ENCODE measurements around the gene IGF2BP3. TPM values are rescaled to one million over a fixed set of nuclear protein-coding genes. Genes with fewer than 3 reads are reported as not detected.

The IGF2BP3 gene
- total and polyA plus RNA-seq, 2 donors (not counting 3 experiments of a cell fraction or from before 2014, with no cell fraction given): 41.2 to 111 TPM

DNA sequence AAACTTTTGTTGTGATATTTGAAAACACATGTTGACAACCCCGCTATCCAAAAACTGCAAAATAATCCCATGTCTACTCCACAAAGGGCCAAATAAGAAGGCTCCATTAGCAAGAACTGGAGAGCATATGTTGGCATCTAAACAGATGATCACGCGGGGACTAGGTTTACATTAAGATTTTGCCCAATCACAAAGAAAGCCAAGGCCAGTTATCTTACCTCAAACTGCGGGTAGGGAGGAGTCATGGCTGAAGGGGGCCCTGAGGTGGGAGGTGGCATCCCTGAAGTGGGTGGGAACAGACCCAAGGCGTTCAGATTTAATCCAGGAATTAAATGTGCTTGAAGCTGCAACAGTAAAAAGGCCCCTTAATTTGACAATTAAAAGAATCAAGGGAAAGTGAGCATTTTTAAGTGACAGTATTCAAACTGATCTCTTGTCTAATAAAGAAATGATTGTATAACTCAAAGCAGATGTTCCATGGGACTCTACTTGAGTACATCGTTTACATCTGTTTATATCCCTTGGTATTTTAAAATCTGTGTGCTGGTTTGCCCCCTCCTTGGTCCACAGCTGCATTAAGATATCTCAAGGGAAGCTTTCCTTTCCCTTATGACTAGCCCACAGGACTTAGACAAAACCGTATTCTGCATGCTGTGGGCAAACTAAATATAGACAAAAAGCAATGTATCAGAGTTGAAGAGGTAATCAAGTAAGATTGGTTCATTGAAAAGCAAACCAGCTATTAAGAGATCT, 128.3 kb downstream of the IGF2BP3 start:
- Histone ChIP-seq H3K9ac (replicated peaks; ENCODE audit: extremely low read depth, insufficient read depth, low read length) (no peak overlapping the region), H3K27me3 (ENCODE audit: control insufficient read depth in 2 of 2, insufficient read depth in 2 of 2, low read length in 2 of 2) (no peaks in the 10 kb centered on the region), H3K4me2 (ENCODE audit: insufficient read depth, low read length) (no peak overlapping the region), H3K4me3 (replicated peaks in 1 of 3; ENCODE audit: insufficient read depth in 1 of 3, low read depth in 1 of 3, low read length in 3 of 3) (no peak overlapping the region), H3K4me1 (ENCODE audit: control insufficient read depth, extremely low read depth, insufficient read depth, low read length) (peaks cover 44% of the 10 kb centered on the region), H3K9me1 (replicated peaks; ENCODE audit: control insufficient read depth, extremely low read depth, insufficient read depth, low read length) (no peaks in the 10 kb centered on the region), H2AFZ (ENCODE audit: low read depth, low read length) (no peak overlapping the region), H4K20me1 (replicated peaks; ENCODE audit: control insufficient read depth, extremely low read depth, insufficient read depth, low read length) (no peaks in the 10 kb centered on the region), H3K9me3 (replicated peaks; ENCODE audit: control insufficient read depth, insufficient read depth, low read length) (no peaks in the 10 kb centered on the region), H3K36me3 (ENCODE audit: control insufficient read depth in 2 of 2, extremely low read depth in 1 of 2, insufficient read depth in 2 of 2, low read length in 2 of 2) (peaks cover 9 to 45% of the 10 kb centered on the region in 2 experiments), H3K27ac (ENCODE audit: insufficient read depth, low read depth, low read length) (no peak overlapping the region), H3K79me2 (ENCODE audit: control insufficient read depth, insufficient read depth, low read length) (peaks cover 88% of the 10 kb centered on the region)
- no peak for FAIRE-seq
- DNase-seq (ENCODE audit: low read depth, low spot score): no peak
- ChIA-PET CTCF (no interaction called here), POLR2A (no interaction called here)
- dilution Hi-C loops (cut with MboI; ENCODE audit: extremely low pct_ligation_motif_present, low sequenced_read_pairs) (no loop called here), intact Hi-C loops (cut with micrococcal nuclease) (no loop called here)
- BruUV-seq (replicated peaks): no TSS peak
- TF ChIP-seq POLR2A (IDR thresholded peaks at IDR 0.05; ENCODE audit: low read depth, low read length) (peak; percentile 29), POLR2AphosphoS5 (IDR thresholded peaks at IDR 0.05; ENCODE audit: insufficient read depth, low read depth, low read length) (no peak)

DNA sequence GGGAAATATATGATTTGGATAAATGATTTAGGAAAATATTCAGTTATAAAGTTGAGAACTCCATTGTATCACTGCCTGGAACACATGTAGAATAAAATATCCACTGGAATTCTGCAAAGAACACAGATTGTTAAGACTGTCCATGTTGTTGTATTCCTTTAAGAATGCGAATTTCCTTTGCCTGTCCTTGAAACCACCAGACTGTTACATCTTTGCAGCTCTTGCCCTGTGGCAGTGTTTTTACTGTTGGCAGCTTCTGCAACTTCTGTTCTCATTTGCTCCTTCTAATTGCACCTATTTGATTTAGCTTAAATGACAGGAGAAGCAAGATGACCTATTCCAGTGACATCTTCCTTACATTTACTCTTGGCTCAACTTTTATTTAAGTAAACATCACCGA, 131.4 kb downstream of the IGF2BP3 start:
- no peak overlapping the region for H3K4me3 ChIP-seq (replicated peaks in 1 of 3; ENCODE audit: insufficient read depth in 1 of 3, low read depth in 1 of 3, low read length in 3 of 3)
- no peaks in the 10 kb centered on the region for H3K9me1 ChIP-seq (replicated peaks; ENCODE audit: control insufficient read depth, extremely low read depth, insufficient read depth, low read length)
- FAIRE-seq (no peak), DNase-seq (ENCODE audit: low read depth, low spot score) (no peak)
- H3K36me3 ChIP-seq (ENCODE audit: control insufficient read depth in 2 of 2, extremely low read depth in 1 of 2, insufficient read depth in 2 of 2, low read length in 2 of 2): peaks cover 9 to 35% of the 10 kb centered on the region in 2 experiments
- dilution Hi-C loops (cut with MboI; ENCODE audit: extremely low pct_ligation_motif_present, low sequenced_read_pairs) (no loop called here), intact Hi-C loops (cut with micrococcal nuclease) (no loop called here)
- POLR2A ChIA-PET: interaction anchor here (1.4 kb wide), 1 partner anchor 9 kb away, joined by 3 read pairs; no protein-coding TSS in a partner anchor
- BruUV-seq (replicated peaks): no TSS peak
- H3K9ac ChIP-seq (replicated peaks; ENCODE audit: extremely low read depth, insufficient read depth, low read length): no peak overlapping the region
- H4K20me1 ChIP-seq (replicated peaks; ENCODE audit: control insufficient read depth, extremely low read depth, insufficient read depth, low read length): no peaks in the 10 kb centered on the region
- peaks cover 39% of the 10 kb centered on the region for H3K4me1 ChIP-seq (ENCODE audit: control insufficient read depth, extremely low read depth, insufficient read depth, low read length)
- H3K9me3 ChIP-seq (replicated peaks; ENCODE audit: control insufficient read depth, insufficient read depth, low read length): no peaks in the 10 kb centered on the region
- no peak overlapping the region for H2AFZ ChIP-seq (ENCODE audit: low read depth, low read length)
- CTCF ChIA-PET: interaction anchor here (1.5 to 3.1 kb wide), 2 partner anchors 9 to 19 kb away, joined by 3 to 10 read pairs; no protein-coding TSS in a partner anchor
- peaks cover 57% of the 10 kb centered on the region for H3K79me2 ChIP-seq (ENCODE audit: control insufficient read depth, insufficient read depth, low read length)
- H3K27ac ChIP-seq (ENCODE audit: insufficient read depth, low read depth, low read length): no peak overlapping the region
- no peaks in the 10 kb centered on the region for H3K27me3 ChIP-seq (ENCODE audit: control insufficient read depth in 2 of 2, insufficient read depth in 2 of 2, low read length in 2 of 2)
- H3K4me2 ChIP-seq (ENCODE audit: insufficient read depth, low read length): no peak overlapping the region
- TF ChIP-seq EZH2 (IDR thresholded peaks at IDR 0.05; ENCODE audit: borderline replicate concordance, low read depth, low read length, severe bottlenecking) (no peak), JUN (IDR thresholded peaks at IDR 0.05; ENCODE audit: borderline replicate concordance, insufficient read depth, insufficient read length, low read depth) (no peak), POLR2AphosphoS5 (IDR thresholded peaks at IDR 0.05; ENCODE audit: insufficient read depth, low read depth, low read length) (no peak), POLR2A (IDR thresholded peaks at IDR 0.05; ENCODE audit: low read depth, low read length) (no peak), FOS (IDR thresholded peaks at IDR 0.05; ENCODE audit: borderline replicate concordance, insufficient read depth, low read length) (no peak), GATA2 (IDR thresholded peaks at IDR 0.05; ENCODE audit: insufficient read depth, insufficient read length, low read depth, low read length) (no peak), MYC (IDR thresholded peaks at IDR 0.05; ENCODE audit: low read depth, low read length) (no peak)
- TF ChIP-seq, protein P1, sequence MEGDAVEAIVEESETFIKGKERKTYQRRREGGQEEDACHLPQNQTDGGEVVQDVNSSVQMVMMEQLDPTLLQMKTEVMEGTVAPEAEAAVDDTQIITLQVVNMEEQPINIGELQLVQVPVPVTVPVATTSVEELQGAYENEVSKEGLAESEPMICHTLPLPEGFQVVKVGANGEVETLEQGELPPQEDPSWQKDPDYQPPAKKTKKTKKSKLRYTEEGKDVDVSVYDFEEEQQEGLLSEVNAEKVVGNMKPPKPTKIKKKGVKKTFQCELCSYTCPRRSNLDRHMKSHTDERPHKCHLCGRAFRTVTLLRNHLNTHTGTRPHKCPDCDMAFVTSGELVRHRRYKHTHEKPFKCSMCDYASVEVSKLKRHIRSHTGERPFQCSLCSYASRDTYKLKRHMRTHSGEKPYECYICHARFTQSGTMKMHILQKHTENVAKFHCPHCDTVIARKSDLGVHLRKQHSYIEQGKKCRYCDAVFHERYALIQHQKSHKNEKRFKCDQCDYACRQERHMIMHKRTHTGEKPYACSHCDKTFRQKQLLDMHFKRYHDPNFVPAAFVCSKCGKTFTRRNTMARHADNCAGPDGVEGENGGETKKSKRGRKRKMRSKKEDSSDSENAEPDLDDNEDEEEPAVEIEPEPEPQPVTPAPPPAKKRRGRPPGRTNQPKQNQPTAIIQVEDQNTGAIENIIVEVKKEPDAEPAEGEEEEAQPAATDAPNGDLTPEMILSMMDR (IDR thresholded peaks at IDR 0.05; ENCODE audit: extremely low read depth in 1 of 2, insufficient read depth in 1 of 2, low read depth in 1 of 2, low read length in 2 of 2): no peak
- TF ChIP-seq, protein P2, sequence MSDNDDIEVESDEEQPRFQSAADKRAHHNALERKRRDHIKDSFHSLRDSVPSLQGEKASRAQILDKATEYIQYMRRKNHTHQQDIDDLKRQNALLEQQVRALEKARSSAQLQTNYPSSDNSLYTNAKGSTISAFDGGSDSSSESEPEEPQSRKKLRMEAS (IDR thresholded peaks at IDR 0.05; ENCODE audit: insufficient read depth, insufficient read length): no peak

Data from endothelial cell of umbilical vein (primary cell).